Measurements from ENCODE around the gene QRICH2.

DNA sequence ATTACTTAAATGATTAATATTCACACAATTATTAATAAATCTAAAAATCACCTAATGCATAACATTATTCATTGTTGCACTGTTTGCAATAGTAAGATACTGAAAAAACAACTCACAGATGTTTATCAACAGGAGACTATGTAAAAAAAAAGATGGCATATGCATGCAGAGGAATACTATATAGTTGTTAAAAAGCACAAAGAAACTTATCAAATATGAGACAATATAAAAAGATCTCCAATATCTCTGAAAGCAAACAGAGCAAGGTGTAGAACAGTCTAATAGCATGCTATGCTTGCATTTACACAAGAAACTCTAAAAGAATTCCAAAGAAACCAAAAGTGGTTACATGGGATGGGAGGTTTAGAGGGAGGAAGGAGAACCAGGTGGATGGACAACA lies 71.5 kb downstream of the QRICH2 start:
- TF ChIP-seq, protein P1, sequence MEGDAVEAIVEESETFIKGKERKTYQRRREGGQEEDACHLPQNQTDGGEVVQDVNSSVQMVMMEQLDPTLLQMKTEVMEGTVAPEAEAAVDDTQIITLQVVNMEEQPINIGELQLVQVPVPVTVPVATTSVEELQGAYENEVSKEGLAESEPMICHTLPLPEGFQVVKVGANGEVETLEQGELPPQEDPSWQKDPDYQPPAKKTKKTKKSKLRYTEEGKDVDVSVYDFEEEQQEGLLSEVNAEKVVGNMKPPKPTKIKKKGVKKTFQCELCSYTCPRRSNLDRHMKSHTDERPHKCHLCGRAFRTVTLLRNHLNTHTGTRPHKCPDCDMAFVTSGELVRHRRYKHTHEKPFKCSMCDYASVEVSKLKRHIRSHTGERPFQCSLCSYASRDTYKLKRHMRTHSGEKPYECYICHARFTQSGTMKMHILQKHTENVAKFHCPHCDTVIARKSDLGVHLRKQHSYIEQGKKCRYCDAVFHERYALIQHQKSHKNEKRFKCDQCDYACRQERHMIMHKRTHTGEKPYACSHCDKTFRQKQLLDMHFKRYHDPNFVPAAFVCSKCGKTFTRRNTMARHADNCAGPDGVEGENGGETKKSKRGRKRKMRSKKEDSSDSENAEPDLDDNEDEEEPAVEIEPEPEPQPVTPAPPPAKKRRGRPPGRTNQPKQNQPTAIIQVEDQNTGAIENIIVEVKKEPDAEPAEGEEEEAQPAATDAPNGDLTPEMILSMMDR (IDR thresholded peaks at IDR 0.05 in 8 of 11, conservative IDR thresholded peaks at IDR 0.05 in 3 of 11) = no peak
- TF ChIP-seq POLR2AphosphoS5 (IDR thresholded peaks at IDR 0.05) (no peak), POLR2A (IDR thresholded peaks at IDR 0.05) (no peak)

Data from spleen (tissue), 7 donors.